ENCODE data around the gene PDE11A.

The PDE11A gene

GRCh38 chr2:177682836-177683660 is 389.5 kb downstream of the PDE11A start:
- no peak for TF ChIP-seq FOXP2 (optimal IDR thresholded peaks at IDR 0.05; ENCODE audit: borderline replicate concordance, extremely low read depth, extremely low read length, insufficient read depth)
- TF ChIP-seq SIN3A (IDR thresholded peaks at IDR 0.05; ENCODE audit: borderline replicate concordance, insufficient read depth, low read length) = no peak
- TF ChIP-seq TAF1 (IDR thresholded peaks at IDR 0.05; ENCODE audit: borderline replicate concordance, insufficient read depth, low read length) = no peak

- TF ChIP-seq SIN3A (IDR thresholded peaks at IDR 0.05; ENCODE audit: borderline replicate concordance, insufficient read depth, low read length) (no peak), TAF1 (IDR thresholded peaks at IDR 0.05; ENCODE audit: borderline replicate concordance, insufficient read depth, low read length) (no peak), POLR2AphosphoS5 (IDR thresholded peaks at IDR 0.05; ENCODE audit: low read depth, low read length) (no peak), FOXP2 (optimal IDR thresholded peaks at IDR 0.05; ENCODE audit: borderline replicate concordance, extremely low read depth, extremely low read length, insufficient read depth) (no peak)
- TF ChIP-seq, protein P1, sequence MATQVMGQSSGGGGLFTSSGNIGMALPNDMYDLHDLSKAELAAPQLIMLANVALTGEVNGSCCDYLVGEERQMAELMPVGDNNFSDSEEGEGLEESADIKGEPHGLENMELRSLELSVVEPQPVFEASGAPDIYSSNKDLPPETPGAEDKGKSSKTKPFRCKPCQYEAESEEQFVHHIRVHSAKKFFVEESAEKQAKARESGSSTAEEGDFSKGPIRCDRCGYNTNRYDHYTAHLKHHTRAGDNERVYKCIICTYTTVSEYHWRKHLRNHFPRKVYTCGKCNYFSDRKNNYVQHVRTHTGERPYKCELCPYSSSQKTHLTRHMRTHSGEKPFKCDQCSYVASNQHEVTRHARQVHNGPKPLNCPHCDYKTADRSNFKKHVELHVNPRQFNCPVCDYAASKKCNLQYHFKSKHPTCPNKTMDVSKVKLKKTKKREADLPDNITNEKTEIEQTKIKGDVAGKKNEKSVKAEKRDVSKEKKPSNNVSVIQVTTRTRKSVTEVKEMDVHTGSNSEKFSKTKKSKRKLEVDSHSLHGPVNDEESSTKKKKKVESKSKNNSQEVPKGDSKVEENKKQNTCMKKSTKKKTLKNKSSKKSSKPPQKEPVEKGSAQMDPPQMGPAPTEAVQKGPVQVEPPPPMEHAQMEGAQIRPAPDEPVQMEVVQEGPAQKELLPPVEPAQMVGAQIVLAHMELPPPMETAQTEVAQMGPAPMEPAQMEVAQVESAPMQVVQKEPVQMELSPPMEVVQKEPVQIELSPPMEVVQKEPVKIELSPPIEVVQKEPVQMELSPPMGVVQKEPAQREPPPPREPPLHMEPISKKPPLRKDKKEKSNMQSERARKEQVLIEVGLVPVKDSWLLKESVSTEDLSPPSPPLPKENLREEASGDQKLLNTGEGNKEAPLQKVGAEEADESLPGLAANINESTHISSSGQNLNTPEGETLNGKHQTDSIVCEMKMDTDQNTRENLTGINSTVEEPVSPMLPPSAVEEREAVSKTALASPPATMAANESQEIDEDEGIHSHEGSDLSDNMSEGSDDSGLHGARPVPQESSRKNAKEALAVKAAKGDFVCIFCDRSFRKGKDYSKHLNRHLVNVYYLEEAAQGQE (IDR thresholded peaks at IDR 0.05; ENCODE audit: insufficient read depth in 1 of 2, low read depth in 2 of 2, low read length in 2 of 2) = no peak
Measured at GRCh38 chr2:177682006-177682405, 390.6 kb downstream of the PDE11A start.

- TF ChIP-seq TAF1 (IDR thresholded peaks at IDR 0.05; ENCODE audit: borderline replicate concordance, insufficient read depth, low read length) = no peak
- TF ChIP-seq, protein P1 (IDR thresholded peaks at IDR 0.05; ENCODE audit: insufficient read depth in 1 of 2, low read depth in 2 of 2, low read length in 2 of 2) = no peak
- TF ChIP-seq SIN3A (IDR thresholded peaks at IDR 0.05; ENCODE audit: borderline replicate concordance, insufficient read depth, low read length) = no peak
- TF ChIP-seq POLR2AphosphoS5 (IDR thresholded peaks at IDR 0.05; ENCODE audit: low read depth, low read length) = no peak
- no peak for TF ChIP-seq FOXP2 (optimal IDR thresholded peaks at IDR 0.05; ENCODE audit: borderline replicate concordance, extremely low read depth, extremely low read length, insufficient read depth)
Measured at GRCh38 chr2:177680866-177681712, 391.5 kb downstream of the PDE11A start.

DNA sequence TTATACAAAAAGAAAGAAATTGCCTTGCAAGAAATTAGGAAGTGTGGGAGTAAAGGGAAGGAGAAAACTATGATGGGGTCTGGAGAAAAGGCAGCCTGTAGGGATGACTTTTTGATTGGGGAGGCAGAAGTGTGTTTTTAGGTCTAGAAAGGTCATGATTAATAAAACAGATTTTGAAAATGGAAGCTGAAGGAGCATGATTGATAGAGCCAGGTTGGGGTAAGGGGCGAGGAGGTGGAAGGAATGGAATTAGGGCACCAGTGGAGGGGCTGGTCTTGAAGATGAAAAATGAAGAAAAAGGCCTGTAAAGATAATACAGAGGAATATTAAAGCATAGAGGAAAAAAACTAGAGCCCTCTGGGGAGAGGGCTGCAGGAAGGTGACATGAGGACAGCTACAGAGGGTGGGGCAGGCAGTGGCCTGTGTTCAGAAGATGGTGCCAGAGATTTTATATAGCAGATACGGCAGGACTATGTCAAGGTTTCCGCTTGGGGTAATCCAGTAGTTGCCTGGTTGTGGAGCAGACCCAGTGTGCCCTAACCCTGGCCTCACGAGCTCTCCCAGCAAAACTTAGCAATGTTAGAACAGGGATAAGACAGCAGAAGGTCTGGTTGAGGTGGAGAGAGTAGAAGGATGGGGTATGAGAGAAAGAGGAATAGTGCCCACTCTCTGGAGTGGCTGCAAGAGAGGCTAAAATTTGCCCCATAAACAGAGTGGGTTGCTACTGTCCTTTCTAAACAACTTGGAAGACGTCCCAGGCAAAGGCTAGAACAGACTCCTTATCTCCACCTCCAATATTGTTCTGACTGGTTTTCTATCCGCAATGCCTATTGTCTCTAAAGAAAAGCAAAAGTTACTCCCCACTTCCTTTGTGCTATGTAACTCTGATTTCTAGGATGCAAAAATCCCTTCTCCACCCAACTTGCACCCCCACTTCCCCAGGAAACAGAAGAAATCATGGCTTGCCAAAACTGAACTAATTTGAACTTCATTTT is 392.7 kb downstream of the PDE11A start:
- no peak for TF ChIP-seq FOXP2 (optimal IDR thresholded peaks at IDR 0.05; ENCODE audit: borderline replicate concordance, extremely low read depth, extremely low read length, insufficient read depth)
- TF ChIP-seq, protein P1 (IDR thresholded peaks at IDR 0.05; ENCODE audit: insufficient read depth in 1 of 2, low read depth in 2 of 2, low read length in 2 of 2) = no peak
- no peak for TF ChIP-seq POLR2AphosphoS5 (IDR thresholded peaks at IDR 0.05; ENCODE audit: low read depth, low read length)
- no peak for TF ChIP-seq TAF1 (IDR thresholded peaks at IDR 0.05; ENCODE audit: borderline replicate concordance, insufficient read depth, low read length)
- TF ChIP-seq SIN3A (IDR thresholded peaks at IDR 0.05; ENCODE audit: borderline replicate concordance, insufficient read depth, low read length) = no peak
